Testis (tissue), 3 donors: ENCODE data around the gene PTPA. TPM values are rescaled to one million over a fixed set of nuclear protein-coding genes. Genes with fewer than 3 reads are reported as not detected.
"Not testable (repeated sequence)": the region's sequence is repeated elsewhere in the genome, so short reads cannot be mapped to it uniquely, and the experiment has no call there.

ENCODE experiments used
- DNase-seq: peaks from one replicate; pipeline ENCODE4 v3.0.0-alpha.2; 2019
- H3K27ac ChIP-seq, 2 donors: fragments of 200-600 bp; sonication (generic); one replicate each; pipeline ENCODE4 v1.5.1; 2019
- H3K27me3 ChIP-seq: fragments of 200-600 bp; sonication (generic); one replicate; pipeline ENCODE4 v1.5.1; 2019
- H3K36me3 ChIP-seq: fragments of 200-600 bp; sonication (generic); one replicate; pipeline ENCODE4 v1.5.1; 2017; ENCODE audit warnings: low read depth; ENCODE audit errors: missing control alignments
- H3K4me1 ChIP-seq: fragments of 200-600 bp; sonication (generic); one replicate; pipeline ENCODE4 v1.5.1; 2019
- H3K4me3 ChIP-seq, 2 donors: fragments of 200-600 bp; sonication (generic); one replicate each; pipeline ENCODE4 v1.5.1; 2017 to 2019
- H3K9me3 ChIP-seq: fragments of 200-600 bp; sonication (generic); one replicate; pipeline ENCODE4 v1.5.1; 2017
- POLR2A ChIP-seq: fragments of 450-650 bp; IDR thresholded peaks from one replicate; pipeline ENCODE4 v1.6.1; 2017; ENCODE audit warnings: antibody characterized with exemption, mild to moderate bottlenecking, moderate library complexity
- WGBS, 2 donors: methylation state at CpG; one replicate each; pipeline ENCODE4 v1.1.5; 2018; 5-methylcytosine and 5-hydroxymethylcytosine counted together
- intact Hi-C: fragments of 100-400 bp; cut with DNase I; formaldehyde crosslinking; loops from one replicate; pipeline ENCODE4 v1.15.1; 2023; ENCODE audit warnings: low total_unique reads
- polyA plus RNA-seq: library from polyadenylated mRNA; stranded (reverse); fragments of 350-450 nt; fragmentation: Illumina TruSeq; extraction: RNeasy Lipid Tissue Mini Kit (QIAGEN cat#74804); gene quantifications from one replicate; pipeline ENCODE4 v1.2.3, GENCODE V29; 2014; ENCODE audit warnings: low read depth, low replicate concordance; ENCODE audit not compliant: insufficient read depth
- total RNA-seq, 2 donors: library from RNA; depleted of rRNA; stranded (reverse); fragments of >200 nt; gene quantifications; one replicate each; pipeline ENCODE4 v1.2.3, GENCODE V29; 2016
- TF ChIP-seq, protein P1 (sequence below), 3 experiments: fragments of 450-650 bp in 2 of 3; fragments of 200-600 bp in 1 of 3; sonication (generic) in 1 of 3; IDR thresholded peaks; one replicate each; pipeline ENCODE4 v1.5.1; 2016 to 2019; ENCODE audit warnings: antibody characterized with exemption in 3 of 3, mild to moderate bottlenecking in 2 of 3, moderate library complexity in 1 of 3

The PTPA gene
- total and polyA plus RNA-seq, 3 donors from 2014 or later = 163 to 268 (median 177) TPM

DNA sequence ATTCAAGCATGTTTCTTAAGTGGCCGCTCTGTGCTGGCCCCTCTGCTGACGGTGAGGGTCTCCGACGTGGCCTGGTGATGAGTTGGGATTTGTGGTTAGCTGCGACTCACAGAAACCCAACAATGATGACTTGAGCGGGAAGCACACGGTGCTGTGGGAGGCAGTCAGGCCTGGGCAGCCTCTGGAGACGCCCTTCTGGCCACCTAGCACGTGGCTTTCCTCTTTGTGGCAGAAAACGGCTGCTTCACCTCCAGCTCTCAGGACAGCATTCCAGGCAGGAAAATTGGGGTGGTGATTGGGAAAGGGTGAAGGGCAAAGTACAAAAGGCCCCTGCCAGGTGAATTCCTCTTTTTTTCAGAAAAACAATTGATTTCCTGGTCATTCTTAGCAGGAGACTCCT lies 84.4 kb downstream of the PTPA start:
- peaks cover 14% of the 10 kb centered on the region for H3K4me1 ChIP-seq
- no peaks in the 10 kb centered on the region for H3K9me3 ChIP-seq
- H3K27ac ChIP-seq = no peak overlapping the region
- 91 to 94% methylated on average over 8 to 10 of the region's 10 CpGs for WGBS, 2 donors
- intact Hi-C loops = no loop called here
- no peaks in the 10 kb centered on the region for H3K27me3 ChIP-seq
- TF ChIP-seq, protein P1, sequence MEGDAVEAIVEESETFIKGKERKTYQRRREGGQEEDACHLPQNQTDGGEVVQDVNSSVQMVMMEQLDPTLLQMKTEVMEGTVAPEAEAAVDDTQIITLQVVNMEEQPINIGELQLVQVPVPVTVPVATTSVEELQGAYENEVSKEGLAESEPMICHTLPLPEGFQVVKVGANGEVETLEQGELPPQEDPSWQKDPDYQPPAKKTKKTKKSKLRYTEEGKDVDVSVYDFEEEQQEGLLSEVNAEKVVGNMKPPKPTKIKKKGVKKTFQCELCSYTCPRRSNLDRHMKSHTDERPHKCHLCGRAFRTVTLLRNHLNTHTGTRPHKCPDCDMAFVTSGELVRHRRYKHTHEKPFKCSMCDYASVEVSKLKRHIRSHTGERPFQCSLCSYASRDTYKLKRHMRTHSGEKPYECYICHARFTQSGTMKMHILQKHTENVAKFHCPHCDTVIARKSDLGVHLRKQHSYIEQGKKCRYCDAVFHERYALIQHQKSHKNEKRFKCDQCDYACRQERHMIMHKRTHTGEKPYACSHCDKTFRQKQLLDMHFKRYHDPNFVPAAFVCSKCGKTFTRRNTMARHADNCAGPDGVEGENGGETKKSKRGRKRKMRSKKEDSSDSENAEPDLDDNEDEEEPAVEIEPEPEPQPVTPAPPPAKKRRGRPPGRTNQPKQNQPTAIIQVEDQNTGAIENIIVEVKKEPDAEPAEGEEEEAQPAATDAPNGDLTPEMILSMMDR (IDR thresholded peaks at IDR 0.05) = no peak
- TF ChIP-seq POLR2A = no peak
- H3K4me3 ChIP-seq = no peak overlapping the region
- no peak for DNase-seq
- H3K36me3 ChIP-seq = no peaks in the 10 kb centered on the region

DNA sequence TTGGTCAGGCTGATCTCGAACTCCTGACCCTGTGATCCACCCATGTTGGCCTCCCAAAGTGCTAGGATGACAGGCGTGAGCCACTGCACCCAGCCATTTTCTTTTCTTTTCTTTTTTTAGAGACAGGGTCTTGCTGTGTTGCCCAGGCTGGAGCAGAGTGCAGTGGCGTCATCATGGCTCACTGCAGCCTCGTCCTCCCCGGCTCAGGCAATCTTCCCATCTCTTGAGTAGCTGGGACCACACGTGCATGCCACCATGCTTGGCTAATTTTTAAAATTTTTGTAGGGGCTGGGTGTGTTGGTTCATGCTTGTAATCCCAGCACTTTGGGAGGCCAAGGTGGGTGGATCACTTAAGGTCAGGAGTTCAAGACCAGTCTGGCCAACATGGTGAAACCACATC lies 85.8 kb downstream of the PTPA start:
- intact Hi-C loops = not testable (repeated sequence)

DNA sequence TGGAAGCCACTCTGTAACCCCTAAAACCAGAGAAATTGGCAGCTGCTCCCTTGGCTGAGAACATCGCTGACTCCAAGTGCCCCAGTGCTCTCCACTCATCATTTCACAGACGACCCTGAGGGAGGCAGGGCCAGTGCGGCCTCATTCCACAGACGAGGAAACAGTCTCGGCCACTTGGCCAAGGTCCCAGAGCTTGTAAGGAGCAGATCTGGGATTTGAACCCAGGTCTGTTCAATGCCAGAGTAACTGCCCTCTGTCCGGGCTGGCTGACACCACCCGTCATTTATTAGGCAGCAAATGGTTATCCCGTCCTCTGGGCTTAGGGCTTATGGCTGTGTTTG lies 86.7 kb downstream of the PTPA start:
- H3K4me3 ChIP-seq = no peak overlapping the region
- peaks cover 14% of the 10 kb centered on the region for H3K4me1 ChIP-seq
- H3K36me3 ChIP-seq = no peaks in the 10 kb centered on the region
- 40 to 48% methylated on average over 1 to 8 of the region's 8 CpGs for WGBS, 2 donors
- no peak for DNase-seq
- no peaks in the 10 kb centered on the region for H3K27me3 ChIP-seq
- intact Hi-C loops = no loop called here
- TF ChIP-seq POLR2A = no peak
- TF ChIP-seq, protein P1 (IDR thresholded peaks at IDR 0.05) = no peak
- H3K9me3 ChIP-seq = no peaks in the 10 kb centered on the region
- H3K27ac ChIP-seq = peak overlapping the region; percentile 65 to 80

More for the DNA sequence above, 85.8 kb downstream of the PTPA start:
- peaks cover 14% of the 10 kb centered on the region for H3K4me1 ChIP-seq
- 85 to 87% methylated on average over 6 of the region's 6 CpGs for WGBS, 2 donors
- H3K27me3 ChIP-seq, H3K27ac ChIP-seq, H3K9me3 ChIP-seq, H3K36me3 ChIP-seq, DNase-seq, H3K4me3 ChIP-seq: not testable (repeated sequence)

Other genes with a start within 250 kb of the PTPA start
- 10 to 100 TPM; 14.0 to 18.0 TPM for gene KYAT1, start 229.5 kb upstream of the PTPA start, total RNA-seq
- gene KYAT1, start 229.5 kb upstream of the PTPA start, polyA plus RNA-seq = 11.6 TPM
- 10 to 100 TPM; 54.3 to 61.3 TPM for gene LRRC8A, start 229.3 kb upstream of the PTPA start, total RNA-seq
- 30.9 TPM for gene LRRC8A, start 229.3 kb upstream of the PTPA start, polyA plus RNA-seq
- 10 to 100 TPM; 10.9 to 18.5 TPM for gene PHYHD1, start 190.4 kb upstream of the PTPA start, total RNA-seq
- gene PHYHD1, start 190.4 kb upstream of the PTPA start, polyA plus RNA-seq = 15.1 TPM
- 10 to 100 TPM; 26.4 to 29.4 TPM for gene DOLK, start 163.8 kb upstream of the PTPA start, total RNA-seq
- gene DOLK, start 163.8 kb upstream of the PTPA start, polyA plus RNA-seq = 36.9 TPM
- gene NUP188, start 163.7 kb upstream of the PTPA start, total RNA-seq = 100 to 1,000 TPM; 165 to 184 TPM
- 241 TPM for gene NUP188, start 163.7 kb upstream of the PTPA start, polyA plus RNA-seq
- gene SH3GLB2, start 83.1 kb upstream of the PTPA start, total RNA-seq = 10 to 100 TPM; 88.8 to 92.2 TPM
- gene SH3GLB2, start 83.1 kb upstream of the PTPA start, polyA plus RNA-seq = 62.3 TPM
- gene MIGA2, start 74.8 kb upstream of the PTPA start, total RNA-seq = 10 to 100 TPM; 42.0 to 42.7 TPM
- 22.9 TPM for gene MIGA2, start 74.8 kb upstream of the PTPA start, polyA plus RNA-seq
- 10 to 100 TPM; 14.0 to 14.4 TPM for gene DOLPP1, start 30.3 kb upstream of the PTPA start, total RNA-seq
- gene DOLPP1, start 30.3 kb upstream of the PTPA start, polyA plus RNA-seq = 17.9 TPM
- 100 to 1,000 TPM; 188 to 272 TPM for gene CRAT, start 622 bp upstream of the PTPA start, total RNA-seq
- gene CRAT, start 622 bp upstream of the PTPA start, polyA plus RNA-seq = 451 TPM
- 10 to 100 TPM; 12.6 to 25.4 TPM for gene IER5L, start 66.8 kb downstream of the PTPA start, total RNA-seq
- 4.8 TPM for gene IER5L, start 66.8 kb downstream of the PTPA start, polyA plus RNA-seq